Neural cell (in vitro differentiated cells): ENCODE data around the gene ATP9B. TPM values are rescaled to one million over a fixed set of nuclear protein-coding genes. Genes with fewer than 3 reads are reported as not detected.

Experiments used
- H2AFZ ChIP-seq: fragments of 200-600, 300-800 bp; sonication (generic), shearing (Covaris generic); 2 replicates; pipeline ENCODE4 v1.6.0; 2014; ENCODE audit warnings: low read depth, mild to moderate bottlenecking, antibody characterized with exemption, low read length, moderate library complexity
- H3F3A ChIP-seq: fragments of 200-600 bp; shearing (Covaris generic); 2 replicates; pipeline ENCODE4 v1.6.1; 2016; ENCODE audit warnings: mild to moderate bottlenecking, moderate library complexity, mixed read lengths, antibody characterized with exemption, low read length; ENCODE audit not compliant: insufficient read depth, poor library complexity, severe bottlenecking
- H3K27ac ChIP-seq: fragments of 200-600, 300-800 bp; sonication (generic), shearing (Covaris generic); 2 replicates; pipeline ENCODE4 v1.5.1; 2014; ENCODE audit warnings: mild to moderate bottlenecking, low read length, moderate library complexity
- H3K27me3 ChIP-seq: fragments of 300-800, 200-600 bp; sonication (generic), shearing (Covaris generic); 2 replicates; pipeline ENCODE4 v1.6.0; 2014; ENCODE audit warnings: mild to moderate bottlenecking, low read depth, low read length, moderate library complexity; ENCODE audit not compliant: insufficient read depth
- H3K36me3 ChIP-seq: fragments of 300-800, 200-600 bp; sonication (generic), shearing (Covaris generic); 2 replicates; pipeline ENCODE4 v1.5.1; 2014; ENCODE audit warnings: mild to moderate bottlenecking, antibody characterized with exemption, low read length, moderate library complexity; ENCODE audit not compliant: insufficient read depth
- H3K4me2 ChIP-seq: fragments of 300-800, 200-600 bp; sonication (generic), shearing (Covaris generic); 2 replicates; pipeline ENCODE4 v1.6.0; 2014; ENCODE audit warnings: mild to moderate bottlenecking, low read length
- H3K4me3 ChIP-seq: fragments of 300-800, 200-600 bp; sonication (generic), shearing (Covaris generic); 2 replicates; pipeline ENCODE4 v1.5.1; 2014; ENCODE audit warnings: mild to moderate bottlenecking, low read length, moderate library complexity
- H3K79me2 ChIP-seq: fragments of 200-600 bp; shearing (Covaris generic); replicated peaks from 2 replicates; pipeline ENCODE4 v1.6.0; 2014; ENCODE audit warnings: mild to moderate bottlenecking, low read length, moderate library complexity; ENCODE audit not compliant: insufficient read depth
- H3K9ac ChIP-seq: fragments of 300-800, 200-600 bp; sonication (generic), shearing (Covaris generic); 2 replicates; pipeline ENCODE4 v1.6.1; 2016; ENCODE audit warnings: mild to moderate bottlenecking, low read length, mixed read lengths
- H3K9me2 ChIP-seq: fragments of 200-600 bp; shearing (Covaris generic); 2 replicates; pipeline ENCODE4 v1.6.1; 2016; ENCODE audit warnings: mild to moderate bottlenecking, low read length, mixed read lengths; ENCODE audit not compliant: insufficient read depth
- H3K9me3 ChIP-seq: fragments of 200-600, 300-800 bp; sonication (generic), shearing (Covaris generic); 2 replicates; pipeline ENCODE4 v1.6.1; 2016; ENCODE audit warnings: mild to moderate bottlenecking, mixed run types, low read length, moderate library complexity, mixed read lengths
- H4K20me1 ChIP-seq: fragments of 200-600 bp; shearing (Covaris generic); 2 replicates; pipeline ENCODE4 v1.6.1; 2016; ENCODE audit warnings: mild to moderate bottlenecking, mixed run types; ENCODE audit not compliant: insufficient read depth
- EP300 ChIP-seq: fragments of 450-650 bp; conservative IDR thresholded peaks from 2 replicates; pipeline ENCODE4 v1.6.1; 2014; ENCODE audit warnings: antibody characterized with exemption, mild to moderate bottlenecking, moderate library complexity; ENCODE audit not compliant: poor library complexity, severe bottlenecking
- MXI1 ChIP-seq: fragments of 450-650 bp; conservative IDR thresholded peaks from 2 replicates; pipeline ENCODE4 v1.6.1; 2014; ENCODE audit warnings: antibody characterized with exemption, mild to moderate bottlenecking; ENCODE audit not compliant: poor library complexity, severe bottlenecking
- POLR2AphosphoS5 ChIP-seq: IDR thresholded peaks from 2 replicates; pipeline ENCODE4 v1.6.1; 2012
- RAD21 ChIP-seq: fragments of 450-650 bp; conservative IDR thresholded peaks from 2 replicates; pipeline ENCODE4 v1.6.1; 2014; ENCODE audit warnings: antibody characterized with exemption, mild to moderate bottlenecking, moderate library complexity
- SMC3 ChIP-seq: fragments of 450-650 bp; conservative IDR thresholded peaks from 2 replicates; pipeline ENCODE4 v1.6.1; 2014; ENCODE audit warnings: antibody characterized with exemption, mild to moderate bottlenecking, moderate library complexity; ENCODE audit not compliant: poor library complexity
- TAF1 ChIP-seq: IDR thresholded peaks from 2 replicates; pipeline ENCODE4 v1.6.1; 2012; ENCODE audit warnings: low read depth
- polyA plus RNA-seq: library from polyadenylated mRNA; depleted of rRNA; stranded (reverse); fragments of >200 nt; gene quantifications from 2 replicates; pipeline ENCODE4 v1.2.3, GENCODE V29; 2014
- TF ChIP-seq, protein P1 (sequence below): fragments of 450-650 bp; IDR thresholded peaks from 2 replicates; pipeline ENCODE4 v1.5.1; 2014; ENCODE audit warnings: antibody characterized with exemption, mild to moderate bottlenecking, moderate library complexity; ENCODE audit not compliant: poor library complexity, severe bottlenecking
- TF ChIP-seq, protein P2 (sequence below): IDR thresholded peaks from 2 replicates; pipeline ENCODE4 v1.6.1; 2012; ENCODE audit warnings: borderline replicate concordance

The ATP9B gene
- polyA plus RNA-seq, 1 donor from 2014 or later: 15.4 TPM

DNA sequence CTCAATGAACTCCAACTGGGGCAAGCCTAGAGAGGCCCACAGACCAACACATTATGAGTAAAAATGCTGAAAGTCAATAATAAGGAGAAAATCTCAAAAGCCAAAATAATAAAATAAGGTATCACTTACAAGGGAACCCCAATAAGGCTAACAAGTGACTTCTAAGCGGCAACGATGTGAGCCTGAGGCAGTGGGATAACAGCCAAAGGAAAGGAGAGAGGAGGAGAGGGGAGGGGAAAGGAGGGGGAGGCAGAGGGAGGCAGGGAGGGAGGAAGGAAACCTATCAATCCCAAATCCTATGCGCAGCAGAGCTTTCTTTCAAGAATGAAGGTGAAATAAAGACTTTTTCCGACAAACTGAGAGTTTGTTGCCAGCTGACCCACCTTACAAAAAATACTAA lies 320.5 kb downstream of the ATP9B start:
- Histone ChIP-seq H3F3A (no peaks in the 10 kb centered on the region), H3K9me2 (no peaks in the 10 kb centered on the region), H3K79me2 (no peaks in the 10 kb centered on the region), H3K36me3 (no peaks in the 10 kb centered on the region), H2AFZ (no peak overlapping the region), H3K27me3 (peaks cover 32% of the 10 kb centered on the region), H3K9ac (no peak overlapping the region), H3K4me3 (no peak overlapping the region), H3K27ac (no peak overlapping the region), H3K4me2 (no peak overlapping the region), H4K20me1 (no peaks in the 10 kb centered on the region), H3K9me3 (no peaks in the 10 kb centered on the region)
- TF ChIP-seq EP300: no peak
- TF ChIP-seq, protein P1, sequence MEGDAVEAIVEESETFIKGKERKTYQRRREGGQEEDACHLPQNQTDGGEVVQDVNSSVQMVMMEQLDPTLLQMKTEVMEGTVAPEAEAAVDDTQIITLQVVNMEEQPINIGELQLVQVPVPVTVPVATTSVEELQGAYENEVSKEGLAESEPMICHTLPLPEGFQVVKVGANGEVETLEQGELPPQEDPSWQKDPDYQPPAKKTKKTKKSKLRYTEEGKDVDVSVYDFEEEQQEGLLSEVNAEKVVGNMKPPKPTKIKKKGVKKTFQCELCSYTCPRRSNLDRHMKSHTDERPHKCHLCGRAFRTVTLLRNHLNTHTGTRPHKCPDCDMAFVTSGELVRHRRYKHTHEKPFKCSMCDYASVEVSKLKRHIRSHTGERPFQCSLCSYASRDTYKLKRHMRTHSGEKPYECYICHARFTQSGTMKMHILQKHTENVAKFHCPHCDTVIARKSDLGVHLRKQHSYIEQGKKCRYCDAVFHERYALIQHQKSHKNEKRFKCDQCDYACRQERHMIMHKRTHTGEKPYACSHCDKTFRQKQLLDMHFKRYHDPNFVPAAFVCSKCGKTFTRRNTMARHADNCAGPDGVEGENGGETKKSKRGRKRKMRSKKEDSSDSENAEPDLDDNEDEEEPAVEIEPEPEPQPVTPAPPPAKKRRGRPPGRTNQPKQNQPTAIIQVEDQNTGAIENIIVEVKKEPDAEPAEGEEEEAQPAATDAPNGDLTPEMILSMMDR: no peak

- H3K36me3 ChIP-seq: no peaks in the 10 kb centered on the region
- H3F3A ChIP-seq: no peaks in the 10 kb centered on the region
- H3K4me3 ChIP-seq: no peak overlapping the region
- no peak overlapping the region for H3K4me2 ChIP-seq
- H3K79me2 ChIP-seq: no peaks in the 10 kb centered on the region
- no peak overlapping the region for H2AFZ ChIP-seq
- H3K27ac ChIP-seq: no peak overlapping the region
- H3K9me2 ChIP-seq: no peaks in the 10 kb centered on the region
- no peaks in the 10 kb centered on the region for H4K20me1 ChIP-seq
- H3K9me3 ChIP-seq: no peaks in the 10 kb centered on the region
- TF ChIP-seq RAD21: no peak
- TF ChIP-seq, protein P2, sequence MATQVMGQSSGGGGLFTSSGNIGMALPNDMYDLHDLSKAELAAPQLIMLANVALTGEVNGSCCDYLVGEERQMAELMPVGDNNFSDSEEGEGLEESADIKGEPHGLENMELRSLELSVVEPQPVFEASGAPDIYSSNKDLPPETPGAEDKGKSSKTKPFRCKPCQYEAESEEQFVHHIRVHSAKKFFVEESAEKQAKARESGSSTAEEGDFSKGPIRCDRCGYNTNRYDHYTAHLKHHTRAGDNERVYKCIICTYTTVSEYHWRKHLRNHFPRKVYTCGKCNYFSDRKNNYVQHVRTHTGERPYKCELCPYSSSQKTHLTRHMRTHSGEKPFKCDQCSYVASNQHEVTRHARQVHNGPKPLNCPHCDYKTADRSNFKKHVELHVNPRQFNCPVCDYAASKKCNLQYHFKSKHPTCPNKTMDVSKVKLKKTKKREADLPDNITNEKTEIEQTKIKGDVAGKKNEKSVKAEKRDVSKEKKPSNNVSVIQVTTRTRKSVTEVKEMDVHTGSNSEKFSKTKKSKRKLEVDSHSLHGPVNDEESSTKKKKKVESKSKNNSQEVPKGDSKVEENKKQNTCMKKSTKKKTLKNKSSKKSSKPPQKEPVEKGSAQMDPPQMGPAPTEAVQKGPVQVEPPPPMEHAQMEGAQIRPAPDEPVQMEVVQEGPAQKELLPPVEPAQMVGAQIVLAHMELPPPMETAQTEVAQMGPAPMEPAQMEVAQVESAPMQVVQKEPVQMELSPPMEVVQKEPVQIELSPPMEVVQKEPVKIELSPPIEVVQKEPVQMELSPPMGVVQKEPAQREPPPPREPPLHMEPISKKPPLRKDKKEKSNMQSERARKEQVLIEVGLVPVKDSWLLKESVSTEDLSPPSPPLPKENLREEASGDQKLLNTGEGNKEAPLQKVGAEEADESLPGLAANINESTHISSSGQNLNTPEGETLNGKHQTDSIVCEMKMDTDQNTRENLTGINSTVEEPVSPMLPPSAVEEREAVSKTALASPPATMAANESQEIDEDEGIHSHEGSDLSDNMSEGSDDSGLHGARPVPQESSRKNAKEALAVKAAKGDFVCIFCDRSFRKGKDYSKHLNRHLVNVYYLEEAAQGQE: no peak
- TF ChIP-seq, protein P1: no peak
- TF ChIP-seq POLR2AphosphoS5: no peak
- TF ChIP-seq SMC3: no peak
- TF ChIP-seq EP300: no peak
- no peak for TF ChIP-seq TAF1
- no peak for TF ChIP-seq MXI1
- no peak overlapping the region for H3K9ac ChIP-seq
- H3K27me3 ChIP-seq: peaks cover 51% of the 10 kb centered on the region
Measured at GRCh38 chr18:79392226-79392625, 323.0 kb downstream of the ATP9B start.
